Measurements from ENCODE around the gene HPD.
A peak's percentile ranks its signal among the peaks of the same experiment; 100 is the strongest.
"Not testable (repeated sequence)": the region's sequence is repeated elsewhere in the genome, so short reads cannot be mapped to it uniquely, and the experiment has no call there.

Gene HPD

GRCh38 chr12:121793440-121793837, 65.2 kb downstream of the HPD start, which contains the start of gene RHOF:
TSS of gene RHOF (minus strand) at chr12:121793688. CDS start at chr12:121793633, 55 bp downstream.
- H3K79me2 ChIP-seq (ENCODE audit: insufficient read depth, low read depth) = no peaks in the 10 kb centered on the region; the same call in 1 of the 2 replicates
- peak within 1 kb of the TSS; percentile 54 for H3K27ac ChIP-seq

GRCh38 chr12:121792607-121793439, 65.8 kb downstream of the HPD start:
- Histone ChIP-seq H2AFZ (ENCODE audit: low read depth) (peak overlapping the region; percentile 66; the same call in 1 of the 2 replicates), H3K4me2 (peak overlapping the region; percentile 76; the same call in 1 of the 2 replicates), H3K27me3 (ENCODE audit: insufficient read depth, low read depth) (no peaks in the 10 kb centered on the region), H3K79me2 (ENCODE audit: insufficient read depth, low read depth) (no peaks in the 10 kb centered on the region; the same call in 1 of the 2 replicates), H3K4me1 (ENCODE audit: low read depth, poor library complexity, severe bottlenecking) (peaks cover 10% of the 10 kb centered on the region), H3K4me3 (IDR thresholded peaks at IDR 0.05; ENCODE audit: insufficient read depth, low read depth, low read length) (no peak overlapping the region), H3K9ac (peak overlapping the region; percentile 63; the same call in 1 of the 2 replicates), H4K20me1 (ENCODE audit: insufficient read depth) (no peaks in the 10 kb centered on the region), H3K27ac (no peak overlapping the region), H3K36me3 (ENCODE audit: insufficient read depth) (no peaks in the 10 kb centered on the region)
- TF ChIP-seq CTCF (conservative IDR thresholded peaks at IDR 0.05; ENCODE audit: low read depth, low read length) = no peak

More at GRCh38 chr12:121793440-121793837, 65.2 kb downstream of the HPD start, which contains the start of gene RHOF:
- Histone ChIP-seq H3K4me3 (IDR thresholded peaks at IDR 0.05; ENCODE audit: insufficient read depth, low read depth, low read length) (no peak within 1 kb of the TSS), H3K27me3 (ENCODE audit: insufficient read depth, low read depth) (no peaks in the 10 kb centered on the region), H2AFZ (ENCODE audit: low read depth) (peak within 1 kb of the TSS; percentile 66), H4K20me1 (ENCODE audit: insufficient read depth) (no peaks in the 10 kb centered on the region), H3K36me3 (ENCODE audit: insufficient read depth) (no peaks in the 10 kb centered on the region), H3K4me2 (peak within 1 kb of the TSS; percentile 76), H3K9ac (peak within 1 kb of the TSS; percentile 63; the same call in 1 of the 2 replicates), H3K4me1 (ENCODE audit: low read depth, poor library complexity, severe bottlenecking) (peaks cover 12% of the 10 kb centered on the region)
- TF ChIP-seq CTCF (conservative IDR thresholded peaks at IDR 0.05; ENCODE audit: low read depth, low read length) = no peak

DNA sequence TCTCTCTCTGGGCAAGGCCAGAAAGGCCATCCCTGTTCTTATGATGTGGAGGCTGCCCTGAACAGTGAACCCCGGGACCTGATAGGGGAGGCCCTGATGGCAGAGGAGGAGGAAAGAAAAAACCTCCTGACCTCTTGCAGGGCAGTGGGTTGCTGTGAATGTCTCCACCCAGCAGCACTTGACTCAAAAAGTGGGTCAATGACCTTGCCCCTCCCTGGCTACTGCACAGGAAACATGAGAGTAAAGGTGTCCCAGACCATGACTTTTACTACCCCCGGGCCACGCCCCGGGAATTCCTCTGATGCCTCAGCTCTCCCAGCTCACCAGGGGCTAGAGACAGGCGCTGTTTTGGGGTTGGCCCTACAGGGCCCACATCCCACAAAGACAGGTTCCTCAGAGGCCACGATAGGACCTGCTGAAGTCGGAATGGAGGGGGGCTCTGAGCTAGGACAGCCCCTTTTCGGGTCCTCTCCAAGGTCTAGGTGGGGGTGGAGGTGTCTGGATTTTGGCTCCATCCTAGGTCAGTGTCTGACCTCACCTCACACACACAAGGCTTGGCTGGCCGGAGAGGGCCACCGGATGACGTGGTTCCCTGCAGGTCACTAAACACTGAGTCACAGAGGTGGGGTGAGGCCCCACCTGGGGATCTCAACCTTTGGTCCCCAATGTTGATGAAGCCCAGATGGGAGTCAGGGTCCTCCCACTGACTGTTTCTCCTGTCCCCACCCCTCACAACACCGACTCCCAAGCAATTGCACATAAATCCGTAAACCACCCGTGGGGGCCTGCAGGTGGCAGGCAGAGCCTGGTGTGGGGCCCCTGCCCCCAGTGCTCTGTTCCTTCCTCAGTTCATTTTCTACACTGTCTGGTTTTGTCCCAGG, 66.7 kb downstream of the HPD start:
- Histone ChIP-seq H3K4me1 (ENCODE audit: low read depth, poor library complexity, severe bottlenecking) (peaks cover 11% of the 10 kb centered on the region), H3K27ac (no peak overlapping the region), H2AFZ (ENCODE audit: low read depth) (no peak overlapping the region), H3K4me2 (no peak overlapping the region), H3K9ac (no peak overlapping the region), H3K4me3 (IDR thresholded peaks at IDR 0.05; ENCODE audit: insufficient read depth, low read depth, low read length) (no peak overlapping the region), H3K27me3 (ENCODE audit: insufficient read depth, low read depth) (no peaks in the 10 kb centered on the region), H3K79me2 (ENCODE audit: insufficient read depth, low read depth) (no peaks in the 10 kb centered on the region), H3K36me3 (ENCODE audit: insufficient read depth) (no peaks in the 10 kb centered on the region), H4K20me1 (ENCODE audit: insufficient read depth) (no peaks in the 10 kb centered on the region)
- no peak for TF ChIP-seq CTCF (conservative IDR thresholded peaks at IDR 0.05; ENCODE audit: low read depth, low read length)

DNA sequence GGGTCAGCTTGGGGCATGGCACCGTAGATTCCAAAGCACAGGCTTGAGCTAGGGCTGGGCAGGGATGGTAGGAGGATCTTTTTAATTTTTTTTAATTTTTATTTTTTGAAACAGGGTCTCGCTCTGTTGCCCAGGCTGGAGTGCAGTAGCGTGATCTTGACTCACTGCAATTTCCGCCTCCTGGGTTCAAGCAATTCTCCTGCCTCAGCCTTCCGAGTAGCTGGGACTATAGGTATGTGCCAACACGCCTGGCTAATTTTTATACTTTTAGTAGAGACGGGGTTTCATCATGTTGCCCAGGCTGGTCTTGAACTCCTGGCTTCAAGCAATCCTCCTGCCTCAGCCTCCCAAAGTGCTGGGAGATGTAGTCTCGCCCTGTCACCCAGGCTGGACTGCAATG, 67.9 kb downstream of the HPD start:
- H3K79me2 ChIP-seq (ENCODE audit: insufficient read depth, low read depth); H3K4me3 ChIP-seq (IDR thresholded peaks at IDR 0.05; ENCODE audit: insufficient read depth, low read depth, low read length); H3K36me3 ChIP-seq (ENCODE audit: insufficient read depth); H4K20me1 ChIP-seq (ENCODE audit: insufficient read depth); H2AFZ ChIP-seq (ENCODE audit: low read depth); H3K9ac ChIP-seq; H3K27ac ChIP-seq; H3K4me2 ChIP-seq; H3K27me3 ChIP-seq (ENCODE audit: insufficient read depth, low read depth): not testable (repeated sequence)
- H3K4me1 ChIP-seq (ENCODE audit: low read depth, poor library complexity, severe bottlenecking) = peaks cover 14% of the 10 kb centered on the region
